Bladder microvascular endothelial cell (primary cell): ENCODE results near the gene CHMP6. TPM values are rescaled to one million over a fixed set of nuclear protein-coding genes. Genes with fewer than 3 reads are reported as not detected.

ENCODE experiments used
- total RNA-seq: library from RNA; depleted of rRNA; stranded (reverse); fragments of >200 nt; gene quantifications from 2 replicates; pipeline ENCODE4 v1.2.3, GENCODE V29; 2014

The CHMP6 gene
- 14.4 and 26.9 TPM in 2 replicates for total RNA-seq

GRCh38 chr17:80991645-80992076 lies at the start of gene CHMP6:
TSS of gene CHMP6 (plus strand) at chr17:80991841. CDS start at chr17:80991919, 78 bp downstream.

GRCh38 chr17:81034779-81035520 lies 43.3 kb downstream of the CHMP6 start, which contains the start of gene BAIAP2:
TSS of gene BAIAP2 (plus strand) at chr17:81035151. CDS start at chr17:81035255, 104 bp downstream.

Other genes with a start within 250 kb of the CHMP6 start
- gene BAIAP2, start 43.3 kb downstream of the CHMP6 start, total RNA-seq: 9.6 and 28.2 TPM in 2 replicates
- gene PVALEF, start 173.7 kb downstream of the CHMP6 start, total RNA-seq: not detected in 2 replicates
- gene AATK, start 174.4 kb downstream of the CHMP6 start, total RNA-seq: 1.8 and 7.8 TPM in 2 replicates
- gene CEP131, start 231.1 kb downstream of the CHMP6 start, total RNA-seq: 11.6 and 12.1 TPM in 2 replicates
- 12.1 and 19.6 TPM in 2 replicates for gene TEPSIN, start 247.2 kb downstream of the CHMP6 start, total RNA-seq
- gene NDUFAF8, start 247.5 kb downstream of the CHMP6 start, total RNA-seq: 36.9 and 40.0 TPM in 2 replicates